OCI-LY7 (cell line): Measurements from ENCODE around the gene ACVR1B.

ENCODE experiments used
- CTCF ChIP-seq: fragments of 200-600 bp; sonication (generic); conservative IDR thresholded peaks from 2 replicates; pipeline ENCODE4 v1.5.1; 2014; ENCODE audit warnings: mild to moderate bottlenecking, antibody characterized with exemption, low read length, moderate library complexity, mixed read lengths
- EZH2phosphoT487 ChIP-seq: fragments of 200-600 bp; sonication (generic); IDR thresholded peaks from 2 replicates; pipeline ENCODE4 v1.6.1; 2018; ENCODE audit warnings: low read depth, borderline replicate concordance, mild to moderate bottlenecking, mixed run types, antibody characterized with exemption, low read length, moderate library complexity, mixed read lengths

- TF ChIP-seq CTCF (no peak), EZH2phosphoT487 (no peak)
These were observed at the start of gene ACVR1B for GRCh38 chr12:51951199-51951842.
